GM12801 (cell line): Measurements from ENCODE around the gene TBCE.

ENCODE experiments used
- TF ChIP-seq, protein P1 (sequence below): IDR thresholded peaks from one replicate; pipeline ENCODE4 v1.5.1; 2011; ENCODE audit warnings: control low read depth; ENCODE audit not compliant: insufficient read length; ENCODE audit errors: extremely low read depth

Gene TBCE

DNA sequence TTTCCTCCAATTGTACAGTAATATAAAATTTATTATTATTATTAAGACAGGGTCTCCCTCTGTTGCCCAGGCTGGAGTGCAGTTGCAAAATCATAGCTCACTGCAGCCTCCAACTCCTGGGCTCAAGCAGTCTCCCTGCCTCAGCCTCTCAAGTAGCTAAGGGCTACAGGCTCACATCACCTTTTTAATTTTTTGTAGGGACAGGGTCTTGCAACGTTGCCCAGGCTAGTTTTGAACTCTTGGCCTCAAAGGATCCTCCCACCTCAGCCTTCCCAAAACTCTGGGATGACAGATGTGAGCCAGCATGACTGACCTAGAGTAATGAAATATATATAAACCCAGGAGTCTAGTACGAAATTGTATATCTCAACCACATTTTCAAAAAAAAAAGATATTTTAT, 87.9 kb downstream of the TBCE start:
- TF ChIP-seq, protein P1, sequence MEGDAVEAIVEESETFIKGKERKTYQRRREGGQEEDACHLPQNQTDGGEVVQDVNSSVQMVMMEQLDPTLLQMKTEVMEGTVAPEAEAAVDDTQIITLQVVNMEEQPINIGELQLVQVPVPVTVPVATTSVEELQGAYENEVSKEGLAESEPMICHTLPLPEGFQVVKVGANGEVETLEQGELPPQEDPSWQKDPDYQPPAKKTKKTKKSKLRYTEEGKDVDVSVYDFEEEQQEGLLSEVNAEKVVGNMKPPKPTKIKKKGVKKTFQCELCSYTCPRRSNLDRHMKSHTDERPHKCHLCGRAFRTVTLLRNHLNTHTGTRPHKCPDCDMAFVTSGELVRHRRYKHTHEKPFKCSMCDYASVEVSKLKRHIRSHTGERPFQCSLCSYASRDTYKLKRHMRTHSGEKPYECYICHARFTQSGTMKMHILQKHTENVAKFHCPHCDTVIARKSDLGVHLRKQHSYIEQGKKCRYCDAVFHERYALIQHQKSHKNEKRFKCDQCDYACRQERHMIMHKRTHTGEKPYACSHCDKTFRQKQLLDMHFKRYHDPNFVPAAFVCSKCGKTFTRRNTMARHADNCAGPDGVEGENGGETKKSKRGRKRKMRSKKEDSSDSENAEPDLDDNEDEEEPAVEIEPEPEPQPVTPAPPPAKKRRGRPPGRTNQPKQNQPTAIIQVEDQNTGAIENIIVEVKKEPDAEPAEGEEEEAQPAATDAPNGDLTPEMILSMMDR = no peak

DNA sequence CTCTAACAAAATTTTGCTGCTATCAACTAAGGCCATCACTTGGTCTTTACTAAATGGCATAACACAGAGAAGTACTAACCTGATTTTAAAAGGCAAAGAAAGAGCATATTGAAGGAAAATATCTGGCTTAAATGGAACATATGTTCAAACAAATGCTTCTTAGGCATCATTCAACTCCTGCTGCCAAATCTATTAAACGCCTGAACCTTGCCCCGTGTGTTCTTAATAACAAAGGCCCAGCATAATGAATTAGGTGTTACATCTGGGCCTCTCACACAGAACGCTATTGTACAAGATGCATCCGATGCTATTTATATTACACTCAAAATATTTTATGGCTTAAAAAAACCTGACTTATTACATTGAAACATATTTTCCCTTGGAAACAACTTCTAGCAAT, 88.6 kb downstream of the TBCE start:
- TF ChIP-seq, protein P1 = no peak

DNA sequence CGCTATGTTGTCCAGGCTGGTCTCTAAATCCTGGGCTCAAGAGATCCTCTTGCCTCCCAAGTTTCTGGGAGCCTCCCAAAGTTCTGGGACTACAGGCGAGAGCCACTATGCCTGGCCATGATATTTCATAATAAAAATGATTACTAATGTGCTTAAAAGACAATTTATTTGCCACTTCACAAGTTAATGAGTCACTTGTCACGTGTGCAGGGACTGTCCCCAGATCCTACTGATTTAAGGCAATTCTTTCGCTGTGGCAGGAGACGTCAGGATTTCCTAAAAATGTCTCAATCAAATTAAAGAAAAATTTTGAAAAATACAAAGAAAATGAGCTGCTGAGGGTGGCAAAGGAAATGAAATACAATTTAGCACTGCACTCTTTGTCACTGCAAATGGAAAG, 93.5 kb downstream of the TBCE start:
- TF ChIP-seq, protein P1 = no peak

DNA sequence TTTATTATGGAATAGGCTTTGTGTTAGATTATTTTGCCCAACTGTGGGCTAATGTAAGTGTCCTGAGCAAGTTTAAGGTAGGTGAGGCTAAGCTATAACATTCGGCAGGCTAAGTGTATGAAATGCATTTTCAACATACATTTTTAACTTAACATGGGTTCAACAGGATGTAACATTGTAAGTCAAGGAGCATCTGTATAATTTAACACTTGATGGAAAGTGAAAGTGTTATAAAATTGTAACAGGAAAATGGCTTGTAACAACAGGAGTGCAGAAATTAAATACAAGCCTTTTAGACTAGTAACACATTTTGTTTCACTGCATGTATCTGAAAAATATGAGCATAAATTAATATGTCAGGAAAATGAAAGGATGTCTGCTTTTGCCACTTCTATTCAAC, 94.7 kb downstream of the TBCE start:
- TF ChIP-seq, protein P1 = no peak

DNA sequence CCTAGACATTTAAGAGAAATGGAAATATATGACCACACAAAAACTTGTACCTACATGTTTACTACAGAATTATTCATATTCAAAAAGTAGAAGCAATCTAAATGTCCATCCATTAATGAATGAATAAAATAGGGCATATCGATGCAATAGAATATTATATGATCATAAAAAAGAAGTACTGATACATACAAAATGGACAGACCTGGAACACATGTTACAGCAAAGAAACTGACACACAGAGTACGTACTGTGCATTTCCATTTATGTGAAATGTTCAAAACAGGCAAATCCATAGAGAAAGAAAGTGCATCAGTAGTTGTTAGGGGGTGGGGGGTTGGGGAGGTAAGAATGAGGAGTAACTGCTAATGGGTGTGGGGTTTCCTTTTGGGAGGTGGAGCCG, 97.8 kb downstream of the TBCE start:
- TF ChIP-seq, protein P1 = no peak

DNA sequence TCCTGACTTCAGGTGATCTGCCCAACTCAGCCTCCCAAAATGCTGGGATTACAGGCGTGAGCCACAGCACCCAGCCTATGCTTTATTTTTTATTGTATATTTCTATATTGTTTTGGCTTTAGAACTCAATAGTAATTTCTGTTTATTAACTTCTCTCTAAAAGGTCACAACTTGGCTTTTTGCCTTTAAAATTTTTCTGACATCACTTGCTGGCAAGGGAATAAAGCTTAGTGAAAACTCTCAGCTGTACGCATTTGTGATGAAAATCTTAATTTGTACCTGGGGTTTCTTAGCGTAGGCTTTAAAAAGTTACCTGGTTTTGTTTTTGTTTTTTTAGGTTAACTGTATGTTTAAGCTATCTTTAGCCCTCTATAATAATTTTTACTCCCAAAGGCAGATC, 100.8 kb downstream of the TBCE start:
- TF ChIP-seq, protein P1 = no peak

DNA sequence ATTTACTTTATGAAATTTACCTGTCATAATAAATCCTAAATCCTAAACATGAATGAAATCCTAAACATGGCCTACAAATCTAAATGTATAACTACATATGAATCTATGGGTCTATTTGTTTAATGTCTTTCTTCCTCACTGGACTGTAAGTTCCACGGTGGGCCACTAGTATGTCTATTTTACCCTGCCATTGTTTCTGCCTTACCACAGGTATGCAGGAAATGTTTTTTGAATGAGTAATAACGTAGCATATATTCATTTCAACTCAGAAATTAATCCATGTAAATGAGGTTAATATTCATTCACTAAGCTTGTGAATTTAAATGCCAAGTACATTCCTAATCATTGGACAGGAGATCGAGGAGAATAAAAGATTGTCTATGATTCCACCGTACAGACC, 101.7 kb downstream of the TBCE start:
- TF ChIP-seq, protein P1 = no peak
